Nephron progenitor cell (in vitro differentiated cells): ENCODE data around the gene RUNX1.
"Not testable (repeated sequence)": the region's sequence is repeated elsewhere in the genome, so short reads cannot be mapped to it uniquely, and the experiment has no call there.

Source experiments
- DNase-seq: peaks from one replicate; pipeline ENCODE4 v3.0.0; 2021
- H3K27ac Mint-ChIP-seq: 2 replicates; pipeline ENCODE4 v1.8.0; 2021; ENCODE audit warnings: mild to moderate bottlenecking, moderate library complexity, mixed read lengths
- H3K27me3 Mint-ChIP-seq: 2 replicates; pipeline ENCODE4 v1.8.0; 2021; ENCODE audit warnings: mild to moderate bottlenecking, low read depth, mixed read lengths; ENCODE audit not compliant: poor library complexity
- H3K36me3 Mint-ChIP-seq: 2 replicates; pipeline ENCODE4 v1.8.0; 2021; ENCODE audit warnings: low read depth, mixed read lengths
- H3K4me1 Mint-ChIP-seq: 2 replicates; pipeline ENCODE4 v1.8.0; 2021; ENCODE audit warnings: mixed read lengths
- H3K4me3 Mint-ChIP-seq: 2 replicates; pipeline ENCODE4 v1.8.0; 2021; ENCODE audit warnings: mild to moderate bottlenecking, moderate library complexity, mixed read lengths
- H3K9me3 Mint-ChIP-seq: 2 replicates; pipeline ENCODE4 v1.8.0; 2021; ENCODE audit warnings: mild to moderate bottlenecking, moderate library complexity, mixed read lengths
- TF ChIP-seq, protein P1 (sequence below): fragments of 200-600 bp; sonication (generic); IDR thresholded peaks from 2 replicates; pipeline ENCODE4 v1.5.0; 2021; ENCODE audit warnings: antibody characterized with exemption

The RUNX1 gene

GRCh38 chr21:34996304-34997101, 52.6 kb downstream of the RUNX1 start:
- Mint-ChIP-seq H3K9me3 (no peaks in the 10 kb centered on the region), H3K4me1 (peaks cover 9% of the 10 kb centered on the region), H3K27ac (no peak overlapping the region), H3K36me3 (no peaks in the 10 kb centered on the region), H3K27me3 (peaks cover 4% of the 10 kb centered on the region), H3K4me3 (no peak overlapping the region)
- no peak for DNase-seq
- TF ChIP-seq, protein P1, sequence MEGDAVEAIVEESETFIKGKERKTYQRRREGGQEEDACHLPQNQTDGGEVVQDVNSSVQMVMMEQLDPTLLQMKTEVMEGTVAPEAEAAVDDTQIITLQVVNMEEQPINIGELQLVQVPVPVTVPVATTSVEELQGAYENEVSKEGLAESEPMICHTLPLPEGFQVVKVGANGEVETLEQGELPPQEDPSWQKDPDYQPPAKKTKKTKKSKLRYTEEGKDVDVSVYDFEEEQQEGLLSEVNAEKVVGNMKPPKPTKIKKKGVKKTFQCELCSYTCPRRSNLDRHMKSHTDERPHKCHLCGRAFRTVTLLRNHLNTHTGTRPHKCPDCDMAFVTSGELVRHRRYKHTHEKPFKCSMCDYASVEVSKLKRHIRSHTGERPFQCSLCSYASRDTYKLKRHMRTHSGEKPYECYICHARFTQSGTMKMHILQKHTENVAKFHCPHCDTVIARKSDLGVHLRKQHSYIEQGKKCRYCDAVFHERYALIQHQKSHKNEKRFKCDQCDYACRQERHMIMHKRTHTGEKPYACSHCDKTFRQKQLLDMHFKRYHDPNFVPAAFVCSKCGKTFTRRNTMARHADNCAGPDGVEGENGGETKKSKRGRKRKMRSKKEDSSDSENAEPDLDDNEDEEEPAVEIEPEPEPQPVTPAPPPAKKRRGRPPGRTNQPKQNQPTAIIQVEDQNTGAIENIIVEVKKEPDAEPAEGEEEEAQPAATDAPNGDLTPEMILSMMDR = no peak

DNA sequence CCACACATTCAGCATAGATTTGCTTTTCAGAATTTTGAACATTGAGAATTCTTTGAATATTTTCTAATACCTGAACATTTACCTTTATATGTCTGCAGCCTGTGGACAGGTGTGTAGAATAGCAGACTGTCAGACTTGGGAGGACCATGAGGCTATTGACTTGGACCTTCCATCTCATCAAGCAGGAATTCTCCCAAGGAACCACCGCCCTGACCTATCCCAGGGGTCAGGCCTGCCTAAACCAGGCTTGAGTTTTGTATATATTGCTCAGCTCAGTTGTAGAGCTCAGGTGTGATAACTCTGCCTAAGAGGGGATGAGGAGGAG, 53.2 kb downstream of the RUNX1 start:
- Mint-ChIP-seq H3K36me3 (no peaks in the 10 kb centered on the region), H3K9me3 (no peaks in the 10 kb centered on the region), H3K4me3 (no peak overlapping the region), H3K27me3 (peaks cover 4% of the 10 kb centered on the region), H3K4me1 (peaks cover 9% of the 10 kb centered on the region), H3K27ac (no peak overlapping the region)
- DNase-seq = no peak
- TF ChIP-seq, protein P1 = no peak

GRCh38 chr21:34994766-34995631, 54.1 kb downstream of the RUNX1 start:
- Mint-ChIP-seq H3K4me3 (no peak overlapping the region), H3K27ac (no peak overlapping the region), H3K36me3 (no peaks in the 10 kb centered on the region), H3K4me1 (peaks cover 9% of the 10 kb centered on the region), H3K27me3 (peaks cover 6% of the 10 kb centered on the region), H3K9me3 (no peaks in the 10 kb centered on the region)
- DNase-seq = no peak
- TF ChIP-seq, protein P1 = no peak

- not testable (repeated sequence) for DNase-seq, H3K36me3 Mint-ChIP-seq, H3K4me3 Mint-ChIP-seq, H3K27ac Mint-ChIP-seq, H3K9me3 Mint-ChIP-seq
- Mint-ChIP-seq H3K4me1 (peaks cover 11% of the 10 kb centered on the region), H3K27me3 (peaks cover 11% of the 10 kb centered on the region)
Measured at GRCh38 chr21:34993521-34993921, 55.6 kb downstream of the RUNX1 start.

- no peak for DNase-seq
- Mint-ChIP-seq H3K27me3 (peaks cover 8% of the 10 kb centered on the region), H3K4me1 (peaks cover 18% of the 10 kb centered on the region), H3K9me3 (no peaks in the 10 kb centered on the region), H3K36me3 (no peaks in the 10 kb centered on the region), H3K27ac (no peak overlapping the region), H3K4me3 (no peak overlapping the region)
- TF ChIP-seq, protein P1 = no peak
Measured at GRCh38 chr21:34992736-34993398, 56.2 kb downstream of the RUNX1 start.

GRCh38 chr21:34992180-34992579, 56.9 kb downstream of the RUNX1 start:
- no peaks in the 10 kb centered on the region for H3K9me3 Mint-ChIP-seq
- peaks cover 24% of the 10 kb centered on the region for H3K4me1 Mint-ChIP-seq
- TF ChIP-seq, protein P1 = no peak
- H3K4me3 Mint-ChIP-seq = no peak overlapping the region
- peaks cover 7% of the 10 kb centered on the region for H3K27me3 Mint-ChIP-seq
- DNase-seq = no peak
- no peaks in the 10 kb centered on the region for H3K36me3 Mint-ChIP-seq
- no peak overlapping the region for H3K27ac Mint-ChIP-seq
